Myocyte (in vitro differentiated cells): ENCODE data around the gene STAC. TPM values are rescaled to one million over a fixed set of nuclear protein-coding genes. Genes with fewer than 3 reads are reported as not detected.

Experiments
- DNase-seq: peaks from one replicate; pipeline ENCODE4 v3.0.0-alpha.2; 2012; ENCODE audit warnings: low read depth
- total RNA-seq: library from RNA; depleted of rRNA; stranded (reverse); fragments of >200 nt; gene quantifications from 2 replicates; pipeline ENCODE4 v1.2.3, GENCODE V29; 2014

STAC gene
- total RNA-seq, 1 donor from 2014 or later, result 0.32 TPM

DNA sequence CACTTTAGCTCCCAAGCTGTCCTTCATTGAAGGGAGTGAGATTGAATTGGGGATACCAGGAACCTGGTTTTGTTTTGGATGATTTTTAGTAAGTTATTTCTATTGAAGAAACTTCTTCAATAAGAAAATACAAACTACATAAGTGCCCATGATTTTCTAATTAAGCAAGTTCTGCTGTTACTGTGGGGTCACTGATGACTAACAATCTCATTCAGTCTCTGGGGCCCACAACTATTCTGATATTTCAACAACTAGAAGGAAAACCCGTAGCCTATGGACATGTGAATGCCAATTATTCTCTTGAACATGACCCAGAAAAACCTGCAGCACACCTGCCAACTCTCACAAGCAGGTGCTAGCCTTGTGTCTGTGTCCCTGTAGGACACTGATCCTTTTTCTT lies 199.4 kb downstream of the STAC start:
- no peak for DNase-seq

DNA sequence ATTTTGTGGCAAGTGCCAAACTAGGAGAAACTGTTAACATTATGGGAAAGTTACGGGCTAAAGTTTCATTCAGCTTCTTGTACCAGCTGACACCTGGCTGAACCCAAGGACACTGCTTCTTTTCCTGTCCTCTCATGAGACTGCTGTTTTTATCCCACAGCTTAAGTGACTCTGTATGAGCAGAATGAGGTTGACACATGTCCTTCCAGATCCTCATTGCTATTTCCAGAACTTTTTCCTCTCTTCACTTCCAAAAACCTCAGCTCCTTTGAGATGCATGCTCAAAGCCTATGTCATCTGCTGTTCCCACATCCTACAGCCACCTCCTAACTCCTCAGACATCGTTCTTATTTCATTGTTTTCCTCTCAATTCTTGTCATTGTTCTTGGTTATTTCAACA lies 200.4 kb downstream of the STAC start:
- no peak for DNase-seq

DNA sequence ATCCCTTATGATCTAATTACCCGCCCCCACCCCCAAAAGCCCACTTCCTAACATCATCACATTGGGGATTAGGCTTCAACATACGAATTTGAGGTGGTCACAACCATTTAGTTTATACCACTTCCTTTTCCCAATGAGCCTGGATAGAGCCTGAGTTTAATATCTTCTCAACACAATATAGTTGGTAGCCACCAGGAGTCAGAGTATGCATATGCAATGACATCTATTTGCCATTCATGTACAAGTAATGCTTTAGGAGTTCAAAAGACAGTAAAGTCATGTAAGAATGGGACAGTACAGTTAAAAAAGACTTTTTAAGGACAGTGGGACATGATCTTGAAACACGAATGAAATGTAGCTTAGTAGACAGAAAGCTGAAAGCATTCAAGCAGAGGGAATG lies 211.7 kb downstream of the STAC start:
- DNase-seq, result no peak

DNA sequence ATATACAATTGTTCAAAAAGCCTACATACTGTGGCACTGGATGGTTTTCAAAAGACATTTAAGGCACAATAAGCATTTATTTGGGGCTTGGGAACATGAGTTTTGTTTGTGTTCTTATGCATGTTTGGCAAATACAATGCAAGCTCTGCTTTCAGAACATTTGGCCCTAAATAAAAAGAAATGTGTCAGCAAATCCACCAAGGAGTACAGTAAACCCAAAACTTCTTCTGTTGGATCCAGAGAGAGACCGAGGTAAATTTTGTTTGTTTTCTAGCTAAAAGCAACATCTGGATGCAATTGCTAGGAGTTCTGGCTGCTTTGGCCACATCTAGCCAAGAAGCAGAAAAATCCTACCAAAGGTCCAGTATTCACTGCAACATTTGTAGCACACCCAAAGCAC lies 215.2 kb downstream of the STAC start:
- DNase-seq, result no peak

DNA sequence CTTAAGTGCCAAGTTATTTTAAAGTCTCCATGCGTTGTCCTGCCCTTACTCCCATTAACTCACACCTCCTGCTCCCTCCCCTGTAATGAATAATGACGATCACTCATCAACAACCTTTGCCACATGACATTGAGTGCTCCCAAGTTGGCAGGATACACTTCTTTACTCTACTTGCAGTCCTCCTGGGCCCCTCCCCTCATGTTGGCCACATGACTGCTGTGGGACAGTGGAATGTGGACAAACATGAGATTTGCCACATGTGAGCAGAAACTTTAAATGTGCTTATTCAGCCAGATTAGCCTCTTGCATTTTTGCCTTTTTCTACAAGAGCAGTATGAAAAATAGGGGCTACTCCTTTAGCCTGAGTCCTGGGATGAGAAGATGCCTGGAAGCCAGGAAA lies 216.1 kb downstream of the STAC start:
- DNase-seq, result no peak

DNA sequence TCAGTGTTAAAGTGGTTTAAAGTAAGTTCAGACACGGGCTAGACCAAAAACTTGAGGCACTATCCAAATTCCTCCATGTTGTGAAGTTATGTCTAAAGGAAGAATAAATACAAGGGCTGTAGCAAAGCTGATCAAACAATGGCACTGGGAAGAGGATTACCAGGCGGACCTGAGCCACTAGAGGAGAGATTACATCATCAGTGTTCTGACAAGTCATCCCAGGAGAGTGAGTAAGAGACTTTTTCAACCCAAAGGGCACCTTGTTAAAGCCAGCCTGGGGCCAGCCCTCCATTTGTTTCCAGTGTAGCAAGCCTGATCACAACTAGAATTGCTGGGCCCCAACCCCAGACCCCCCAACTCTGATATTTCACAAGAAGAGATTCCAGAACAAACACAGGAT lies 217.1 kb downstream of the STAC start:
- DNase-seq, result no peak
